DND-41 (cell line): ENCODE measurements around the gene IGSF23.

ENCODE experiments used
- EZH2 ChIP-seq: IDR thresholded peaks from 3 replicates; pipeline ENCODE4 v1.6.1; 2012; ENCODE audit warnings: borderline replicate concordance, low read depth, mild to moderate bottlenecking, moderate library complexity, low read length, inconsistent platforms; ENCODE audit not compliant: severe bottlenecking
- TF ChIP-seq, protein P1 (sequence below): IDR thresholded peaks from 2 replicates; pipeline ENCODE4 v1.5.1; 2012; ENCODE audit warnings: borderline replicate concordance, low read length, moderate library complexity, mild to moderate bottlenecking; ENCODE audit not compliant: poor library complexity, severe bottlenecking; ENCODE audit errors: extremely low read depth

- TF ChIP-seq, protein P1, sequence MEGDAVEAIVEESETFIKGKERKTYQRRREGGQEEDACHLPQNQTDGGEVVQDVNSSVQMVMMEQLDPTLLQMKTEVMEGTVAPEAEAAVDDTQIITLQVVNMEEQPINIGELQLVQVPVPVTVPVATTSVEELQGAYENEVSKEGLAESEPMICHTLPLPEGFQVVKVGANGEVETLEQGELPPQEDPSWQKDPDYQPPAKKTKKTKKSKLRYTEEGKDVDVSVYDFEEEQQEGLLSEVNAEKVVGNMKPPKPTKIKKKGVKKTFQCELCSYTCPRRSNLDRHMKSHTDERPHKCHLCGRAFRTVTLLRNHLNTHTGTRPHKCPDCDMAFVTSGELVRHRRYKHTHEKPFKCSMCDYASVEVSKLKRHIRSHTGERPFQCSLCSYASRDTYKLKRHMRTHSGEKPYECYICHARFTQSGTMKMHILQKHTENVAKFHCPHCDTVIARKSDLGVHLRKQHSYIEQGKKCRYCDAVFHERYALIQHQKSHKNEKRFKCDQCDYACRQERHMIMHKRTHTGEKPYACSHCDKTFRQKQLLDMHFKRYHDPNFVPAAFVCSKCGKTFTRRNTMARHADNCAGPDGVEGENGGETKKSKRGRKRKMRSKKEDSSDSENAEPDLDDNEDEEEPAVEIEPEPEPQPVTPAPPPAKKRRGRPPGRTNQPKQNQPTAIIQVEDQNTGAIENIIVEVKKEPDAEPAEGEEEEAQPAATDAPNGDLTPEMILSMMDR, result no peak
- TF ChIP-seq EZH2, result no peak
Measured at GRCh38 chr19:44581288-44581687, 32.1 kb upstream of the IGSF23 start.
